Stomach (tissue), 4 donors: ENCODE data around the gene RPL10.

ENCODE experiments used
- EP300 ChIP-seq: sonication (generic); formaldehyde crosslinking; IDR thresholded peaks from one replicate; pipeline ENCODE4 v1.6.1; 2017; ENCODE audit warnings: antibody characterized with exemption
- POLR2AphosphoS5 ChIP-seq, 3 donors: sonication (generic); formaldehyde crosslinking; IDR thresholded peaks; one replicate each; pipeline ENCODE4 v1.6.1; 2016; ENCODE audit warnings: antibody characterized with exemption in 3 of 3
- TF ChIP-seq, protein P1 (sequence below), 7 experiments: fragments of 450-650 bp in 4 of 7; fragments of 200-600 bp in 3 of 7; sonication (generic) in 3 of 7; IDR thresholded peaks; one replicate each; pipeline ENCODE4 v1.5.1; 2016 to 2019; ENCODE audit warnings: antibody characterized with exemption in 7 of 7, control low read depth in 2 of 7, mild to moderate bottlenecking in 1 of 7

DNA sequence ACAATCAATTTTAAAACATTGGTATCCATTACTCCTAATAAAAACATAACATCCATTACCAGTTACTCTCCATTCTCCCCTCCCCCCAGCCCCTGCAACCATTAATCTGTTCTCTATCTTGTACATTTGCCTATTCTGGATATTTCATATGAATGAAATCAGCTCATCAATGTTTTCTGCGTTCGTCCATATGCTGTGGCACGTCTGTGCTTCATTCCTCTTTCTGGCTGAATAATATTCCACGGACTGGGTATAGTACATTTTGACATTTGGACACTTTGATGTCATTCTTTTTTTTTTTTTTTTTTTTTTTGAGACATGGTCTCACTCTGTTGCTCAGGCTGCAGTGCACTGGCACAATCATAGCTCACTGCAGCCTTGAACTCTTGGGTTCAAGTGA is 5.7 kb downstream of the RPL10 start:
- TF ChIP-seq, protein P1, sequence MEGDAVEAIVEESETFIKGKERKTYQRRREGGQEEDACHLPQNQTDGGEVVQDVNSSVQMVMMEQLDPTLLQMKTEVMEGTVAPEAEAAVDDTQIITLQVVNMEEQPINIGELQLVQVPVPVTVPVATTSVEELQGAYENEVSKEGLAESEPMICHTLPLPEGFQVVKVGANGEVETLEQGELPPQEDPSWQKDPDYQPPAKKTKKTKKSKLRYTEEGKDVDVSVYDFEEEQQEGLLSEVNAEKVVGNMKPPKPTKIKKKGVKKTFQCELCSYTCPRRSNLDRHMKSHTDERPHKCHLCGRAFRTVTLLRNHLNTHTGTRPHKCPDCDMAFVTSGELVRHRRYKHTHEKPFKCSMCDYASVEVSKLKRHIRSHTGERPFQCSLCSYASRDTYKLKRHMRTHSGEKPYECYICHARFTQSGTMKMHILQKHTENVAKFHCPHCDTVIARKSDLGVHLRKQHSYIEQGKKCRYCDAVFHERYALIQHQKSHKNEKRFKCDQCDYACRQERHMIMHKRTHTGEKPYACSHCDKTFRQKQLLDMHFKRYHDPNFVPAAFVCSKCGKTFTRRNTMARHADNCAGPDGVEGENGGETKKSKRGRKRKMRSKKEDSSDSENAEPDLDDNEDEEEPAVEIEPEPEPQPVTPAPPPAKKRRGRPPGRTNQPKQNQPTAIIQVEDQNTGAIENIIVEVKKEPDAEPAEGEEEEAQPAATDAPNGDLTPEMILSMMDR (IDR thresholded peaks at IDR 0.05) = no peak
- no peak for TF ChIP-seq EP300
- TF ChIP-seq POLR2AphosphoS5 (IDR thresholded peaks at IDR 0.05) = no peak
